Endothelial cell of umbilical vein (primary cell): Measurements from ENCODE around the gene RPL13. TPM values are rescaled to one million over a fixed set of nuclear protein-coding genes. Genes with fewer than 3 reads are reported as not detected.

Experiments used
- BruUV-seq: library from RNA; stranded (reverse); fragments of 400-500 nt; replicated peaks from 2 replicates; lab custom pipeline; 2021; lab: Mats Ljungman, UMichigan
- CTCF ChIA-PET: fragments of 300-600, 350-600 bp; sonication (Branson Sonifier 250); formaldehyde crosslinking; loops from one replicate; lab custom pipeline; 2021; ENCODE audit warnings: antibody characterized with exemption, inconsistent platforms; lab: Charles Lee
- POLR2A ChIA-PET: fragments of 300-600, 350-600 bp; sonication (Branson Sonifier 250); formaldehyde crosslinking; loops from one replicate; lab custom pipeline; 2021; ENCODE audit warnings: antibody characterized with exemption, inconsistent platforms; lab: Charles Lee
- DNase-seq: peaks from one replicate; pipeline ENCODE4 v3.0.0-alpha.2; 2011; ENCODE audit warnings: low read depth, low spot score
- FAIRE-seq: peaks from 2 replicates; lab custom pipeline; 2011; peaks lifted over from hg19 to GRCh38; lab: Jason Lieb, UNC
- H2AFZ ChIP-seq: 2 replicates; pipeline ENCODE4 v1.6.0; 2012; ENCODE audit warnings: low read depth, low read length, control low read depth, inconsistent platforms
- H3K27ac ChIP-seq: 2 replicates; pipeline ENCODE4 v1.5.1; 2011; ENCODE audit warnings: low read depth, mild to moderate bottlenecking, control low read depth, low read length, moderate library complexity; ENCODE audit not compliant: insufficient read depth
- H3K27me3 ChIP-seq, 2 experiments: 2 replicates each; pipeline versions ENCODE4 v1.6.0 to v1.6.1; 2011; ENCODE audit warnings: low read length in 2 of 2, mixed read lengths in 1 of 2; ENCODE audit not compliant: control insufficient read depth in 2 of 2, insufficient read depth in 2 of 2
- H3K36me3 ChIP-seq, 2 experiments: 2 replicates in 1 of 2; 3 replicates in 1 of 2; pipeline ENCODE4 v1.5.1; 2011; ENCODE audit warnings: low read length in 2 of 2, mild to moderate bottlenecking in 1 of 2, moderate library complexity in 1 of 2; ENCODE audit not compliant: control insufficient read depth in 2 of 2, insufficient read depth in 2 of 2; ENCODE audit errors: extremely low read depth in 1 of 2
- H3K4me1 ChIP-seq: 3 replicates; pipeline ENCODE4 v1.5.1; 2011; ENCODE audit warnings: mild to moderate bottlenecking, low read length; ENCODE audit not compliant: control insufficient read depth, insufficient read depth; ENCODE audit errors: extremely low read depth
- H3K4me2 ChIP-seq: 2 replicates; pipeline ENCODE4 v1.6.1; 2011; ENCODE audit warnings: low read length, control low read depth, mixed read lengths; ENCODE audit not compliant: insufficient read depth
- H3K4me3 ChIP-seq, 3 experiments: fragments of 200-600 bp in 1 of 3; sonication (generic), shearing (Covaris generic) in 1 of 3; replicated peaks in 1 of 3; 2 replicates each; pipeline ENCODE4 v1.5.1; 2011 to 2016; ENCODE audit warnings: control low read depth in 3 of 3, low read length in 3 of 3, mild to moderate bottlenecking in 2 of 3, inconsistent platforms in 1 of 3, low read depth in 1 of 3, moderate library complexity in 1 of 3; ENCODE audit not compliant: insufficient read depth in 1 of 3
- H3K79me2 ChIP-seq: 2 replicates; pipeline ENCODE4 v1.6.0; 2012; ENCODE audit warnings: low read length, inconsistent platforms; ENCODE audit not compliant: control insufficient read depth, insufficient read depth
- H3K9ac ChIP-seq: replicated peaks from 2 replicates; pipeline ENCODE3; 2011; ENCODE audit warnings: low read length, control low read depth; ENCODE audit not compliant: insufficient read depth; ENCODE audit errors: extremely low read depth
- H3K9me1 ChIP-seq: replicated peaks from 3 replicates; pipeline ENCODE4 v1.6.0; 2011; ENCODE audit warnings: mild to moderate bottlenecking, low read length; ENCODE audit not compliant: control insufficient read depth, insufficient read depth; ENCODE audit errors: extremely low read depth
- H3K9me3 ChIP-seq: replicated peaks from 2 replicates; pipeline ENCODE4 v1.5.1; 2012; ENCODE audit warnings: low read length, inconsistent platforms; ENCODE audit not compliant: control insufficient read depth, insufficient read depth
- H4K20me1 ChIP-seq: replicated peaks from 2 replicates; pipeline ENCODE3; 2011; ENCODE audit warnings: mild to moderate bottlenecking, low read length; ENCODE audit not compliant: control insufficient read depth, insufficient read depth; ENCODE audit errors: extremely low read depth
- EZH2 ChIP-seq: IDR thresholded peaks from 2 replicates; pipeline ENCODE4 v1.6.1; 2012; ENCODE audit warnings: borderline replicate concordance, low read depth, mild to moderate bottlenecking, moderate library complexity, low read length, inconsistent platforms; ENCODE audit not compliant: severe bottlenecking
- FOS ChIP-seq: IDR thresholded peaks from 2 replicates; pipeline ENCODE4 v1.6.1; 2011; ENCODE audit warnings: mild to moderate bottlenecking, low read length, moderate library complexity, borderline replicate concordance; ENCODE audit not compliant: insufficient read depth
- GATA2 ChIP-seq: IDR thresholded peaks from 2 replicates; pipeline ENCODE4 v1.7.0; 2011; ENCODE audit warnings: low read depth, mild to moderate bottlenecking, moderate library complexity, mixed read lengths, low read length; ENCODE audit not compliant: insufficient read length, insufficient read depth
- JUN ChIP-seq: IDR thresholded peaks from 2 replicates; pipeline ENCODE4 v1.6.1; 2011; ENCODE audit warnings: borderline replicate concordance, low read depth; ENCODE audit not compliant: insufficient read length, insufficient read depth
- MAX ChIP-seq: IDR thresholded peaks from 2 replicates; pipeline ENCODE4 v1.6.1; 2011; ENCODE audit not compliant: insufficient read depth, insufficient read length
- MYC ChIP-seq: IDR thresholded peaks from one replicate; pipeline ENCODE4 v1.6.1; 2011; ENCODE audit warnings: mild to moderate bottlenecking, low read depth, low read length
- POLR2A ChIP-seq: IDR thresholded peaks from 2 replicates; pipeline ENCODE4 v1.6.1; 2012; ENCODE audit warnings: low read depth, mild to moderate bottlenecking, control low read depth, low read length
- POLR2AphosphoS5 ChIP-seq: IDR thresholded peaks from 2 replicates; pipeline ENCODE4 v1.6.1; 2012; ENCODE audit warnings: low read depth, mild to moderate bottlenecking, control low read depth, low read length, moderate library complexity; ENCODE audit not compliant: insufficient read depth
- dilution Hi-C: fragments of 300-500 bp; cut with MboI; formaldehyde crosslinking; loops from one replicate; pipeline ENCODE4 v1.15.0; 2019; ENCODE audit warnings: low sequenced_read_pairs; ENCODE audit not compliant: extremely low pct_ligation_motif_present
- intact Hi-C: fragments of 100-400 bp; cut with micrococcal nuclease; formaldehyde crosslinking; loops from one replicate; pipeline ENCODE4 v1.10.0; 2022
- polyA plus RNA-seq, 4 experiments: library from polyadenylated mRNA; depleted of rRNA in 3 of 4; stranded (reverse) in 3 of 4; unstranded in 1 of 4; fragments of >200 nt; gene quantifications; 2 replicates each; pipeline versions ENCODE4 v1.2.1 to v1.2.3, GENCODE V29; 2011 to 2012; ENCODE audit warnings: missing spikeins in 1 of 4
- total RNA-seq: library from RNA; stranded (reverse); gene quantifications from 2 replicates; pipeline ENCODE4 v1.2.3, GENCODE V29; 2021
- TF ChIP-seq, protein P1 (sequence below), 2 donors: IDR thresholded peaks; 1 replicate in 1 of 2; 2 replicates in 1 of 2; pipeline ENCODE4 v1.5.1; 2011; ENCODE audit warnings: low read length in 2 of 2, mild to moderate bottlenecking in 2 of 2, moderate library complexity in 2 of 2, control low read depth in 1 of 2, inconsistent platforms in 1 of 2, low read depth in 1 of 2; ENCODE audit not compliant: insufficient read depth in 1 of 2; ENCODE audit errors: extremely low read depth in 1 of 2

The RPL13 gene
- total and polyA plus RNA-seq, 2 donors (not counting 3 experiments of a cell fraction or from before 2014, with no cell fraction given) = 1,463 to 5,670 TPM

DNA sequence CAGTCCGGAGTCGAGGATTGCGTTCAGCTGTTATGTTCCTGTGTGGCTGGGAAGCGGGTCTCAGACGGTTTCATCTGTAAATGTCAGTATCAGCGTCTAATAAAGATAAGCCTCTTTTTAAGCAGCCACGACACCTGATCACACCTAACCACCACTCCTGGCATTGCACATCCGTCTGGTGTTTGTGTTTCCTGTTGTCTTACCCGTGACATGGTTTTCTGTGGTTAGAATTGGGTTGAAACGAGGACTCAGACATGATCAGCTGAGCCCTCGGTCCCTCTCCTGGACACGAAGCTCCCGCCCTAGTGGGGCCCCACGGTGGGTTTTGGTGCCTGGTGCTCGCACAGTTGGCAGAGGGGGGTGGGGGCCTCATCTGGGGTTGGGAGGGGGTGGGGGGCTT lies 33.4 kb downstream of the RPL13 start:
- dilution Hi-C loops (no loop called here), intact Hi-C loops (no loop called here)
- DNase-seq (no peak), FAIRE-seq (no peak)
- Histone ChIP-seq H3K4me2 (no peak overlapping the region), H4K20me1 (no peaks in the 10 kb centered on the region), H3K4me1 (no peaks in the 10 kb centered on the region), H3K9me3 (no peaks in the 10 kb centered on the region), H2AFZ (no peak overlapping the region), H3K4me3 (no peak overlapping the region), H3K36me3 (no peaks in the 10 kb centered on the region), H3K27me3 (no peaks in the 10 kb centered on the region), H3K27ac (no peak overlapping the region), H3K9me1 (no peaks in the 10 kb centered on the region), H3K79me2 (no peaks in the 10 kb centered on the region), H3K9ac (no peak overlapping the region)
- ChIA-PET POLR2A (no interaction called here), CTCF (no interaction called here)
- TF ChIP-seq, protein P1, sequence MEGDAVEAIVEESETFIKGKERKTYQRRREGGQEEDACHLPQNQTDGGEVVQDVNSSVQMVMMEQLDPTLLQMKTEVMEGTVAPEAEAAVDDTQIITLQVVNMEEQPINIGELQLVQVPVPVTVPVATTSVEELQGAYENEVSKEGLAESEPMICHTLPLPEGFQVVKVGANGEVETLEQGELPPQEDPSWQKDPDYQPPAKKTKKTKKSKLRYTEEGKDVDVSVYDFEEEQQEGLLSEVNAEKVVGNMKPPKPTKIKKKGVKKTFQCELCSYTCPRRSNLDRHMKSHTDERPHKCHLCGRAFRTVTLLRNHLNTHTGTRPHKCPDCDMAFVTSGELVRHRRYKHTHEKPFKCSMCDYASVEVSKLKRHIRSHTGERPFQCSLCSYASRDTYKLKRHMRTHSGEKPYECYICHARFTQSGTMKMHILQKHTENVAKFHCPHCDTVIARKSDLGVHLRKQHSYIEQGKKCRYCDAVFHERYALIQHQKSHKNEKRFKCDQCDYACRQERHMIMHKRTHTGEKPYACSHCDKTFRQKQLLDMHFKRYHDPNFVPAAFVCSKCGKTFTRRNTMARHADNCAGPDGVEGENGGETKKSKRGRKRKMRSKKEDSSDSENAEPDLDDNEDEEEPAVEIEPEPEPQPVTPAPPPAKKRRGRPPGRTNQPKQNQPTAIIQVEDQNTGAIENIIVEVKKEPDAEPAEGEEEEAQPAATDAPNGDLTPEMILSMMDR (IDR thresholded peaks at IDR 0.05; ENCODE audit: extremely low read depth in 1 of 2, insufficient read depth in 1 of 2, low read depth in 1 of 2, low read length in 2 of 2) = no peak
- TF ChIP-seq MYC = no peak
- TF ChIP-seq GATA2 = no peak
- no peak for TF ChIP-seq POLR2A
- TF ChIP-seq POLR2AphosphoS5 = no peak
- TF ChIP-seq FOS = no peak
- TF ChIP-seq MAX = no peak
- TF ChIP-seq EZH2 = no peak
- no peak for TF ChIP-seq JUN
- no TSS peak for BruUV-seq
